PC-3 (cell line): ENCODE data around the gene CEP131.

Experiments used
- CTCF ChIP-seq: fragments of 300-600 bp; sonication (generic); conservative IDR thresholded peaks from 2 replicates; pipeline ENCODE4 v1.5.1; 2017; ENCODE audit warnings: antibody characterized with exemption, low read depth, mild to moderate bottlenecking, low read length
- EZH2 ChIP-seq: fragments of 300-600 bp; sonication (generic); IDR thresholded peaks from one replicate; pipeline ENCODE4 v1.6.1; 2017; ENCODE audit warnings: antibody characterized with exemption, mild to moderate bottlenecking, low read length; ENCODE audit not compliant: unreplicated experiment
- EZH2phosphoT487 ChIP-seq: fragments of 300-600 bp; sonication (generic); IDR thresholded peaks from 2 replicates; pipeline ENCODE4 v1.6.1; 2018; ENCODE audit warnings: mild to moderate bottlenecking, antibody characterized with exemption, low read length, borderline replicate concordance

- TF ChIP-seq CTCF = no peak
- TF ChIP-seq EZH2phosphoT487 = no peak
- TF ChIP-seq EZH2 = no peak
Measured at GRCh38 chr17:81187120-81187519, 35.6 kb downstream of the CEP131 start.
